Measurements from ENCODE around the gene NANOS3. TPM values are rescaled to one million over a fixed set of nuclear protein-coding genes. Genes with fewer than 3 reads are reported as not detected.

The NANOS3 gene
- total RNA-seq, 2 experiments from 2014 or later = 0.48 TPM; not detected in 1

DNA sequence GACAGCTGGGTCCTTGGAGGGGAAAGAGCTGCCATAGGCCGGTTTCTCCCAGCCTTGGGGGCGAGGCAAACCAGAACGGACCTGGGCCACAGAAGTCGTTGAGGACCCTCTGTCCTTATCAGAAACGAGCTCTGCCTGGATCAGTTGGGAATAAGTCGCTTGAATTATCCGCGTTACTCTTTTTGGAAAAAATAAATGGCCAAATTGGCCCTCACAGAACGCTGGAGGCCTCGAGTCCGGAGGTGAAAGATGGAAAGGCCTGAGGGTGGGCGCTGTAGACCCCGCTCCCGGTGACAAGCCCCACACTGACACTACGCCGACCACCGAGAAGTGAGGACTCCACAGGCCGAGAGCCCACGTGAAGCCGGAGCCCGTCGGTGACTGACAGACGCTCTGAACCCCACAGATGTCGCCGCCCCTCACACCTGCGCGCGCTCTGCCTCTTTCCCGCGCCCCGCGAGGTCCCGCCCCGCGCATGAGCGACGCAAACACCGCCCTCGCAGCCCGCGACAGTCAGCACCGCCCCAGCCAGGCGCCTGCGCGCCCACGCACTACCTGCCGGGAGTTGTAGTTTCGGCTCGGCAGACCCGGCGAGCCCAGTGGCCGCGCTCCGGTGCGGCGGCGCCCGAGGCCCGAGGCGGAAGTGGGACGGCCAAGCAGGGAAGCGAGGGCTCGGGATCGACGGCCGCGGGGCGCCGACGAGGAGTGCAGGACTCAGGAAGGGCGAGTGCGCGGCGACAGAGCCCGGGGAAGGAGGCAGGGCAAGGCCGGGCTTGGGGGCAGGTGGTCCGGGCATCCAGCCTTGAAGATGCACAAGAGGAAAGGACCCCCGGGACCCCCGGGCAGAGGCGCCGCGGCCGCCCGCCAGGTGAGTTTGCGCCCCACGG, 28.9 kb downstream of the NANOS3 start, which contains the start of the genes BRME1 and CC2D1A:
BRME1 (minus strand) TSS at position 484 of the 887 bp plus-strand sequence. CDS start 1,225 bp downstream, outside the sequence.
CC2D1A (plus strand) TSS at position 568 of the 887 bp plus-strand sequence; CDS start at position 809, 241 bp downstream.
- CTCF ChIA-PET = interaction anchor here (0.7 to 1.5 kb wide), 4 partner anchors 9 to 230 kb away, joined by 3 to 4 read pairs (median 3); partner anchors contain the start of genes ASF1B and DCAF15
- Mint-ChIP-seq H3K4me1 (peaks cover 34% of the 10 kb centered on the region), H3K4me3 (peak within 1 kb of the TSS; percentile 84), H3K36me3 (ENCODE audit: low read depth) (peaks cover 7% of the 10 kb centered on the region), H3K27me3 (no peaks in the 10 kb centered on the region), H3K9me3 (no peaks in the 10 kb centered on the region), H3K27ac (peak within 1 kb of the TSS; percentile 89)
- DNase-seq = peak; percentile 95
- POLR2A ChIA-PET = interaction anchor here (0.5 kb wide), 1 partner anchor 44 kb away, joined by 4 read pairs; no protein-coding TSS in a partner anchor

DNA sequence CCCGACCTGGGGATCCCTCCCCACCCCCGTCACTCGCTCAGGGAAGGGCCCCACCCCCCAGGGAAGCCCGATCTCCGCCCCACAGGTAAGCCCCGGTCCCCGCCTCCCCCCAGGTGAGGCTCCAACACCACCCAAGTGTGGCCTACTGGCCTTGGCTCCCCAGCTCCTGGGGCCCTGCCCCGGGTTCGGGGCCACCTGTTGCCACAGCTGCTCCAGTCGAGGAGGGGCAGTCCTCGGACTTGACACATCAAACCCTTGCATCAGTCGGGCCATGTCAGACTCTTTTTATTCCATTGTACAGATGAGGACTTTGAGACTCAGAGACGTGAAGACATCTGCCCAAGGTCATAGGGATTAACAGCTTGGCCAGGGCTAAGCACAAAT, 29.6 kb downstream of the NANOS3 start:
- Mint-ChIP-seq H3K4me1 (peaks cover 34% of the 10 kb centered on the region), H3K36me3 (ENCODE audit: low read depth) (peaks cover 11% of the 10 kb centered on the region), H3K9me3 (no peaks in the 10 kb centered on the region), H3K27me3 (no peaks in the 10 kb centered on the region), H3K4me3 (peak overlapping the region; percentile 84), H3K27ac (peak overlapping the region; percentile 85)
- ChIA-PET CTCF (interaction anchor here (0.6 to 1.2 kb wide), 2 partner anchors 45 to 441 kb away, joined by 3 read pairs; partner anchors contain the start of gene DCAF15), POLR2A (no interaction called here)
- peak; percentile 38 for DNase-seq

DNA sequence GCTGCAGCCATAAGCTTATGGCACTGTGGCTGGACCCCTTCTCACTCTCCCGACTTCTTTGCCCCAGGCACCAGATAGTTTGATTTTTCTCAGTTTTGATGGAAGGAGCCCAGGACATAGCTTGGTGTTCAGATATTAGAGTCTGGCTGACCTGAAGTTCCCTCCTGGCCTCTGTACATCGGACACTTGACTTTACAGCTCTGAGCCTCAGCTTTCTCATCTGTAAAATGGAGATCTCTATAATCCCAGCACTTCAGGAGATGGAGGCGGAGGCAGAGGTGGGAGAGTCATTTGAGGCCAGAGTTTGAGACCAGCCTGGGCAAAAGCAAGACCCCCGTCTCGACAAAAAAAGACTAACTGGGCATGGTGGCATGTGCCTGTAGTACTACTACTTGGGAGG, 30.0 kb downstream of the NANOS3 start:
- H3K27me3 Mint-ChIP-seq = no peaks in the 10 kb centered on the region
- H3K9me3 Mint-ChIP-seq = no peaks in the 10 kb centered on the region
- no peak for DNase-seq
- H3K4me1 Mint-ChIP-seq = peaks cover 34% of the 10 kb centered on the region
- peak overlapping the region; percentile 85 for H3K27ac Mint-ChIP-seq
- peak overlapping the region; percentile 84 for H3K4me3 Mint-ChIP-seq
- POLR2A ChIA-PET = no interaction called here
- CTCF ChIA-PET = interaction anchor here (0.6 to 1.2 kb wide), 2 partner anchors 45 to 440 kb away, joined by 3 read pairs; partner anchors contain the start of gene DCAF15
- H3K36me3 Mint-ChIP-seq (ENCODE audit: low read depth) = peaks cover 12% of the 10 kb centered on the region

DNA sequence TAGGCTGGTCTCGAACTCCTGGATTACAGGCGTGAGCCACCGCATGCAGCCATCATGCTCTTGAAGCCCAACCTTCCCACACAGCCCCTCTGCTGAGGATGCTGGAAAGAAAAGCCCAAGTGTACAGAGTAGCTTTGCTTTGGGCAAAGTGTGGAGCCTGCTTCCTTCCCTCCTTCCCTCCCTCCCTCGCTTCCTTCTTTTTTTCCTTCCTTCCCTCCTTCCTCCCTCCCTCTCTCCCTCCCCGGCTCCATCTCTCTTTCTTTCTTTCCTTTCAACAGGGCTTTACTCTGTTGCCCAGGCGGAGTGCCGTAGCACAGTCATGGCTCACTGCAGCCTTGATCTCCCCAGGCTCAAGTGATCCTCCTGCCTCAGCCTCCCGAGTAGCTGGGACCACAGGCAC, 31.7 kb downstream of the NANOS3 start:
- no peak overlapping the region for H3K27ac Mint-ChIP-seq
- CTCF ChIA-PET = interaction anchor here (0.7 kb wide), 1 partner anchor 530 kb away, joined by 3 read pairs; no protein-coding TSS in a partner anchor
- no peak for DNase-seq
- no peak overlapping the region for H3K4me3 Mint-ChIP-seq
- peaks cover 28% of the 10 kb centered on the region for H3K4me1 Mint-ChIP-seq
- no peaks in the 10 kb centered on the region for H3K27me3 Mint-ChIP-seq
- peaks cover 19% of the 10 kb centered on the region for H3K36me3 Mint-ChIP-seq (ENCODE audit: low read depth)
- no peaks in the 10 kb centered on the region for H3K9me3 Mint-ChIP-seq
- POLR2A ChIA-PET = no interaction called here

DNA sequence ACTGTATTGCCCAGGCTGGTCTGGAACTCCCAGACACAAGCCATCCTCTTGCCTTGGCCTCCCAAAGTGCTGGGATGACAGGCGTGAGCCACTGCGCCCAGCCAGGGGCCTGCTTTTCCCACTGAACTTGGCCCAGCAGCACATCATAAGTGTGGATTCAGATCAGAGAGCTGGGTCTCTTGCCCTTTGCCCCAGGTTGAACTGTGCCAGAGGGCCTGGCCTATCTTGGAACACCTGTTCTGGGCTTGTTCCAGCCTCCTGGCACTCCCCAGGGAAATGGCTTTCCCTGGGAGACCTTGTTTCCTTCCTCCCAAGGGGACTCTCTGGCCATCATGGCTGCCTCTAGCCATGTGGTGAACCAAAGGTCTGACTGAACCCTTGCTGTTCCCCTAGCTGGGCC, 32.5 kb downstream of the NANOS3 start:
- Mint-ChIP-seq H3K4me3 (no peak overlapping the region), H3K9me3 (no peaks in the 10 kb centered on the region), H3K27ac (no peak overlapping the region), H3K36me3 (ENCODE audit: low read depth) (peaks cover 19% of the 10 kb centered on the region), H3K4me1 (peaks cover 21% of the 10 kb centered on the region), H3K27me3 (no peaks in the 10 kb centered on the region)
- ChIA-PET CTCF (interaction anchor here (0.7 to 0.9 kb wide), 4 partner anchors 50 to 529 kb away, joined by 3 to 5 read pairs (median 3); no protein-coding TSS in a partner anchor), POLR2A (no interaction called here)
- no peak for DNase-seq

DNA sequence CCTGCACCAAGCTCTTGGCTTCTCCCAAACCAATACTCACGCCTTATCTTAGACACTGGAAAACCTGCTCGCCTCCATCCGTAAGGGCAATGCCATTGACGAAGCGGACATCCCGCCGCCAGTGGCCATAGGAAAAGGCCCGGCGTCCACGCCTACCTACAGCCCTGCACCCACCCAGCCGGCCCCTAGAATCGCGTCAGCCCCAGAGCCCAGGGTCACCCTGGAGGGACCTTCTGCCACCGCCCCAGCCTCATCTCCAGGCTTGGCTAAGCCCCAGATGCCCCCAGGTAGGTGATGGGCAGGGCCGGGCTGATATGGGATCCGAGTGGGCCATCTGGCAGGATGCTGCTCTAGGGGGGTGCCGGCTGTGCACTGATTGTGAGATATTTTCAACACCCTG, 36.4 kb downstream of the NANOS3 start:
- H3K9me3 Mint-ChIP-seq = no peaks in the 10 kb centered on the region
- no peak for DNase-seq
- no peak overlapping the region for H3K4me3 Mint-ChIP-seq
- CTCF ChIA-PET = no interaction called here
- POLR2A ChIA-PET = no interaction called here
- peaks cover 28% of the 10 kb centered on the region for H3K36me3 Mint-ChIP-seq (ENCODE audit: low read depth)
- H3K4me1 Mint-ChIP-seq = no peaks in the 10 kb centered on the region
- no peaks in the 10 kb centered on the region for H3K27me3 Mint-ChIP-seq
- no peak overlapping the region for H3K27ac Mint-ChIP-seq

DNA sequence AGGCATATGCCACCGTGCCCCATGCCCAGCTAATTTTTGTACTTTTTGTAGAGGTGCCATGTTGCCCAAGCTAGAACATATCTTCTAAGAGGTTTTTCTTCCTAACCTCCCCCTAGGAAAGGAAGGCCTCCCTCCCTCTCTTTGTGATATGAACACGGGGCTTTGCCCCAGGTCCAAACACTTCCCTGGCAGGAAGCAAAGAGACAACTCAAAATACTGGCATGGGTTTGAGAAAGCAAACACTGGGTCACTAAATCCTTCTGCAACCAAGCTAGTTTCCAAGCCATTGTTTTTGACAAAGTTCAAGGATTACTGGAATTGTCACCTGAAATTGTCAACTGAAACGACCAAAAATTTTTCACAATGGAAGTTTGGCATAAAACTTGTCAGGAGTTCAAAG, 37.8 kb downstream of the NANOS3 start:
- DNase-seq = no peak
- Mint-ChIP-seq H3K36me3 (ENCODE audit: low read depth) (peaks cover 30% of the 10 kb centered on the region), H3K9me3 (no peaks in the 10 kb centered on the region), H3K27me3 (no peaks in the 10 kb centered on the region), H3K4me3 (no peak overlapping the region), H3K4me1 (no peaks in the 10 kb centered on the region), H3K27ac (no peak overlapping the region)
- CTCF ChIA-PET = interaction anchor here (0.6 to 0.7 kb wide), 2 partner anchors 9 to 467 kb away, joined by 3 read pairs; partner anchors contain the start of gene ADGRE5
- POLR2A ChIA-PET = no interaction called here

DNA sequence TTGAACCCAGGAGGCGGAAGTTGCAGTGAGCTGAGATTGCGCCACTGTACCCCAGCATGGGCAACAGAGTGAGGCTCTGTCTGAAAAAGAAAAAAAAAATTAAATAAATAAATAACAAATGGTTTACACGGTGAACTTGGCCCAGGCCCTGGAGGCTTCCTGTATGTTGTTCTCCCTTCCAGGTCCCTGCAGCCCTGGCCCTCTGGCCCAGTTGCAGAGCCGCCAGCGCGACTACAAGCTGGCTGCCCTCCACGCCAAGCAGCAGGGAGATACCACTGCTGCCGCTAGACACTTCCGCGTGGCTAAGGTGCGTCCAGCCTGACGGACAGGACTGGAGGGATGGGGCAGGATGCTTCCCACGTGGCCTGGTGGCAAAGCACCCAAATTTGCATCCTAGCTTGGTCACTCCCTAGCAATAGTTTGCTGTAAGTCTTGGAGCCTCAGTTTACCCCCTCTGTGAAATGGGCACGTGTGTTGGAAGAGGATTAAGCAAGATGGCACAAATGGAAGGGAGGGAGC, 41.0 kb downstream of the NANOS3 start:
- Mint-ChIP-seq H3K4me3 (no peak overlapping the region), H3K27me3 (no peaks in the 10 kb centered on the region), H3K4me1 (peaks cover 3% of the 10 kb centered on the region), H3K27ac (no peak overlapping the region), H3K9me3 (peaks cover 6% of the 10 kb centered on the region), H3K36me3 (ENCODE audit: low read depth) (peaks cover 44% of the 10 kb centered on the region)
- DNase-seq = no peak
- POLR2A ChIA-PET = interaction anchor here (0.8 kb wide), 1 partner anchor 61 kb away, joined by 8 read pairs; no protein-coding TSS in a partner anchor
- CTCF ChIA-PET = interaction anchor here (0.5 kb wide), 1 partner anchor 275 kb away, joined by 4 read pairs; no protein-coding TSS in a partner anchor

DNA sequence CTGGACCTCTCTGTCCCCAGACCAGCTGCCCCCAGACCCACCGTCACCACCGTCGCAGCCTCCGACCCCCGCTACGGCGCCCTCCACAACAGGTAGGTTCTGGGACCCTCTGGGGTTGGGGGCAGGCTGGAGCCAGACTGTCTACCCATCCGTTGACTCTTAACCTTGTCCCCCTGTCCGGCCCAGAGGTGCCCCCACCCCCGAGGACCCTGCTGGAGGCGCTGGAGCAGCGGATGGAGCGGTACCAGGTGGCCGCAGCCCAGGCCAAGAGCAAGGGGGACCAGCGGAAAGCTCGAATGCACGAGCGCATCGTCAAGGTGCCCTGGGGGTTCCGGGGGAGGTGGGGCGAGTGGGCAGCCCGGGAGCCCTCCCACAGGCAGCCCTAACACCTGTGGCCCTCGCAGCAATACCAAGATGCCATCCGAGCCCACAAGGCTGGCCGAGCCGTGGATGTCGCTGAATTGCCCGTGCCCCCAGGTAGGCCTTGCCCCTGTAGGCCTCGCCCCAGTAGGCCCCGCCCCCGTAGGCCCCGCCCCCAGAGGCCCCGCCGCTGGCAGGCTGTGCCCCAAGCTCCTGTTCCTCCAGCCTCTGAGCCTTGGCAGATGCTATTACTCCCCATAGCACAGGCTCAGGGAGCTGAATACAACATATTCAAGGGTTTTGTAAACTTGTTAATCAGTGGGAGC, 41.9 kb downstream of the NANOS3 start:
- Mint-ChIP-seq H3K27me3 (no peaks in the 10 kb centered on the region), H3K27ac (no peak overlapping the region), H3K9me3 (peaks cover 6% of the 10 kb centered on the region), H3K4me3 (no peak overlapping the region), H3K4me1 (peaks cover 3% of the 10 kb centered on the region), H3K36me3 (ENCODE audit: low read depth) (peaks cover 47% of the 10 kb centered on the region)
- CTCF ChIA-PET = interaction anchor here (0.5 to 0.6 kb wide), 2 partner anchors 53 to 274 kb away, joined by 4 read pairs; no protein-coding TSS in a partner anchor
- no peak for DNase-seq
- POLR2A ChIA-PET = no interaction called here

DNA sequence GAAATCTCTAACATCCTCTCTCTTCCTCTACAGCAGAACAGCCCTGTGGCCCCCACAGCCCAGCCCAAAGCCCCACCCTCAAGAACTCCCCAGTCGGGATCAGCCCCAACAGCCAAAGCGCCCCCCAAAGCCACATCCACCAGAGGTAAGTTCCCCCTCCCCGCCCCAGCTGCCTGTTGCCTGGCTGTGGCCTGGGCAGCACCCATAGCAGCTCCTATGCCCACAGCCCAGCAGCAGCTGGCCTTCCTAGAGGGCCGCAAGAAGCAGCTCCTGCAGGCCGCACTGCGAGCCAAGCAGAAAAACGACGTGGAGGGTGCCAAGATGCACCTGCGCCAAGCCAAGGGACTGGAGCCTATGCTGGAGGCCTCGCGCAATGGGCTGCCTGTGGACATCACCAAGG, 43.6 kb downstream of the NANOS3 start:
- POLR2A ChIA-PET = no interaction called here

DNA sequence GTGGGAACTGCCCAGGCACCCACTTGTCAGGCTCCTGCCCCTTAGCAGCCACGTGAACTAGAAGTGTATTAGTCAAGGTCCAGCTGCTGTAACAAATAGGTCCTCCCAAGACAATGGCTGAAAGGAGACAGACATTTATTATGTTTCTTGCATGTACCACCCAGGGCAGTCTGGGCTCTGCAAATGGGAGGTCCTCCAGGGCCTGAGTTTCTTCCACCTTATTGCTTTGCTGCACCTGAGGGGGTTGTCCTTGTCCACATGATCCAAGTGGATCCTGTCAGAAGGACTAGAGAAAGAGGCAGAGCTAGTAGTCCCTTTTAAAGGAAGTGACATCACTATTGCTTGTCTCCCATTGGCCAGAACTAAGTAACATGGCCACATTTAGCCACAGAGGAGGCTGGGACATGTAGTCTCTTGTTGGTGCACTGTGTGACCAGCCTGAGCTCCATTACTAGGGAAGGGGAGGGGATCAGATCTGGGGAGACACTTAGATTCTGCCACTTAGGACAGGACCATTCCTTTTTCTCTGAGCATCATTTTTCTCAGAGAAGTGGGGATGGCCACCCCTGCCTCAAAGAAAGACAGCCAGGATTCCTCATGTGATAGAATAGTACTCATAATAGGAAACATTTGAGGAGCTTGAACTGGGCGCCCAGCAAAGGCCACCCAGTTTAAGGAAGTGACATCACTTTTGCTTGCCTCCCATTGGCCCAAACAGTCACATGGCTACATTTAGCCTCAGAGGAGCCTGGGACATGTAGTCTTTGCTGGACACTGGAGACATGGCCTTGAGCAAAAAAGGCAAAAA, 44.2 kb downstream of the NANOS3 start:
- no peaks in the 10 kb centered on the region for H3K27me3 Mint-ChIP-seq
- no peak overlapping the region for H3K4me3 Mint-ChIP-seq
- CTCF ChIA-PET = interaction anchor here (1.2 to 1.9 kb wide), 3 partner anchors 10 to 215 kb away, joined by 4 to 5 read pairs (median 4); partner anchors contain the start of genes ASF1B and PODNL1
- peaks cover 3% of the 10 kb centered on the region for H3K4me1 Mint-ChIP-seq
- peaks cover 45% of the 10 kb centered on the region for H3K36me3 Mint-ChIP-seq (ENCODE audit: low read depth)
- peak; percentile 38 for DNase-seq
- H3K27ac Mint-ChIP-seq = peak overlapping the region; percentile 58
- POLR2A ChIA-PET = no interaction called here
- peaks cover 6% of the 10 kb centered on the region for H3K9me3 Mint-ChIP-seq

More for the DNA sequence above, 43.6 kb downstream of the NANOS3 start:
- no peak overlapping the region for H3K27ac Mint-ChIP-seq
- peaks cover 3% of the 10 kb centered on the region for H3K4me1 Mint-ChIP-seq
- H3K9me3 Mint-ChIP-seq = peaks cover 6% of the 10 kb centered on the region
- H3K27me3 Mint-ChIP-seq = no peaks in the 10 kb centered on the region
- CTCF ChIA-PET = interaction anchor here (0.7 to 1.9 kb wide), 3 partner anchors 10 to 216 kb away, joined by 4 to 5 read pairs (median 4); partner anchors contain the start of gene ASF1B
- no peak overlapping the region for H3K4me3 Mint-ChIP-seq
- DNase-seq = no peak
- H3K36me3 Mint-ChIP-seq (ENCODE audit: low read depth) = peaks cover 47% of the 10 kb centered on the region

Measured in activated CD4-positive, alpha-beta T cell treated with anti-CD3 and anti-CD28 coated beads, Interleukin-2, amount 10 ng/mL, durations not matched to agents 7 days and 5 days (primary cell).